Gastroesophageal sphincter (tissue), 4 donors: Measurements from ENCODE around the gene ZSCAN32. TPM values are rescaled to one million over a fixed set of nuclear protein-coding genes. Genes with fewer than 3 reads are reported as not detected.

ENCODE experiments used
- ATAC-seq: fragments of 150-250 bp; one replicate; pipeline ENCODE4 v1.9.1; 2016; ENCODE audit warnings: mild to moderate bottlenecking, moderate library complexity
- H3K27ac ChIP-seq, 4 donors: fragments of 200-600 bp; sonication (generic) in 3 of 4; 1 replicate in 3 of 4; 2 replicates in 1 of 4; pipeline ENCODE4 v1.5.1; 2016 to 2019
- H3K27me3 ChIP-seq: fragments of 200-600 bp; sonication (generic); one replicate; pipeline ENCODE4 v1.5.1; 2019
- H3K36me3 ChIP-seq, 2 donors: fragments of 200-600 bp; sonication (generic); one replicate each; pipeline ENCODE4 v1.5.1; 2019; ENCODE audit warnings: control low read depth in 1 of 2
- H3K4me1 ChIP-seq, 3 donors: fragments of 200-600 bp; sonication (generic); 1 replicate in 2 of 3; 2 replicates in 1 of 3; pipeline ENCODE4 v1.5.1; 2016 to 2019; ENCODE audit warnings: control low read depth in 2 of 3
- H3K4me3 ChIP-seq, 2 donors: fragments of 200-600 bp; sonication (generic); one replicate each; pipeline ENCODE4 v1.5.1; 2019; ENCODE audit warnings: mild to moderate bottlenecking in 1 of 2, moderate library complexity in 1 of 2
- H3K9me3 ChIP-seq, 3 donors: fragments of 200-600 bp; sonication (generic); one replicate each; pipeline ENCODE4 v1.5.1; 2017 to 2019; ENCODE audit warnings: control low read depth in 2 of 3
- CTCF ChIP-seq, 4 experiments: fragments of 200-600 bp in 2 of 4; fragments of 450-650 bp in 2 of 4; sonication (generic) in 1 of 4; IDR thresholded peaks; one replicate each; pipeline ENCODE4 v1.5.1; 2017 to 2019; ENCODE audit warnings: antibody characterized with exemption in 4 of 4, mild to moderate bottlenecking in 2 of 4, moderate library complexity in 2 of 4
- EP300 ChIP-seq: sonication (generic); formaldehyde crosslinking; IDR thresholded peaks from one replicate; pipeline ENCODE4 v1.6.1; 2017; ENCODE audit warnings: antibody characterized with exemption, mild to moderate bottlenecking
- POLR2A ChIP-seq, 2 donors: fragments of 450-650 bp; IDR thresholded peaks; one replicate each; pipeline ENCODE4 v1.6.1; 2017; ENCODE audit warnings: antibody characterized with exemption in 2 of 2, mild to moderate bottlenecking in 2 of 2, moderate library complexity in 1 of 2
- POLR2AphosphoS5 ChIP-seq: sonication (generic); formaldehyde crosslinking; IDR thresholded peaks from one replicate; pipeline ENCODE4 v1.6.1; 2017; ENCODE audit warnings: antibody characterized with exemption
- WGBS, 2 donors: methylation state at CpG; one replicate each; pipeline ENCODE4 v1.1.5; 2018; ENCODE audit warnings: low coverage in 1 of 2; 5-methylcytosine and 5-hydroxymethylcytosine counted together
- total RNA-seq, 4 donors: library from RNA; depleted of rRNA; stranded (reverse); fragments of >200 nt; gene quantifications; one replicate each; pipeline ENCODE4 v1.1.0, GENCODE V29; 2016

ZSCAN32 gene
- total RNA-seq, result 10 to 100 TPM; 11.4 to 25.5 (median 14.0) TPM

GRCh38 chr16:3400779-3401688 lies at the start of gene ZSCAN32, which contains the start of gene ZNF174:
ZSCAN32 (minus strand) TSS chr16:3401004; CDS start chr16:3397557, 3,447 bp downstream.
ZNF174 (plus strand) TSS chr16:3401215; CDS start chr16:3402005, 790 bp downstream.
- H3K27me3 ChIP-seq, result no peaks in the 10 kb centered on the region
- WGBS, 2 donors, result 0% methylated on average over 5 of the region's 95 CpGs; no CpG with 5 or more reads in 1 of the 2 donors
- peak within 1 kb of the TSS; percentile 79 to 80 for H3K4me3 ChIP-seq
- peaks cover 0 to 38% (median 8%) of the 10 kb centered on the region in 3 donors for H3K4me1 ChIP-seq
- H3K36me3 ChIP-seq, result peaks cover 0 to 60% of the 10 kb centered on the region in 2 donors
- TF ChIP-seq POLR2AphosphoS5, result peak; percentile 74
- peak in 2 of 4 experiments; percentile 23 to 32 for TF ChIP-seq CTCF (IDR thresholded peaks at IDR 0.05)
- peak; percentile 36 to 71 for TF ChIP-seq POLR2A (IDR thresholded peaks at IDR 0.05)
- TF ChIP-seq EP300, result no peak
- peaks cover 0 to 54% (median 0%) of the 10 kb centered on the region in 3 donors for H3K9me3 ChIP-seq
- peak within 1 kb of the TSS; percentile 70 to 92 (median 88) for H3K27ac ChIP-seq
- peak; percentile 100 for ATAC-seq

GRCh38 chr16:3444032-3444388 lies 43.2 kb upstream of the ZSCAN32 start:
- H3K4me3 ChIP-seq, result peak overlapping the region; percentile 54 to 62
- peak overlapping the region; percentile 44 to 80 (median 76) for H3K27ac ChIP-seq
- H3K27me3 ChIP-seq, result no peaks in the 10 kb centered on the region
- H3K9me3 ChIP-seq, result peaks cover 0 to 31% (median 0%) of the 10 kb centered on the region in 3 donors
- H3K36me3 ChIP-seq, result peaks cover 0 to 32% of the 10 kb centered on the region in 2 donors
- H3K4me1 ChIP-seq, result peaks cover 0 to 21% (median 0%) of the 10 kb centered on the region in 3 donors
- WGBS, 2 donors, result no CpG with 5 or more reads among the region's 10 CpGs
- ATAC-seq, result peak; percentile 51
- no peak for TF ChIP-seq POLR2AphosphoS5
- no peak for TF ChIP-seq POLR2A (IDR thresholded peaks at IDR 0.05)
- no peak for TF ChIP-seq EP300

GRCh38 chr16:3443108-3444031 lies 42.6 kb upstream of the ZSCAN32 start, which contains the start of the genes NAA60 and ZNF597:
NAA60 (plus strand) TSS chr16:3443680; CDS start chr16:3476228, 32,548 bp downstream.
ZNF597 (minus strand) TSS chr16:3443504; CDS start chr16:3443153, 351 bp downstream.
- peak; percentile 17 for TF ChIP-seq POLR2AphosphoS5
- TF ChIP-seq POLR2A (IDR thresholded peaks at IDR 0.05), result no peak
- TF ChIP-seq CTCF (IDR thresholded peaks at IDR 0.05), result peak in 1 of 4 experiments; percentile 1
- TF ChIP-seq EP300, result no peak
- peak; percentile 99 for ATAC-seq
- peaks cover 0 to 38% (median 0%) of the 10 kb centered on the region in 3 donors for H3K9me3 ChIP-seq
- H3K4me1 ChIP-seq, result peaks cover 0 to 21% (median 0%) of the 10 kb centered on the region in 3 donors
- H3K27me3 ChIP-seq, result no peaks in the 10 kb centered on the region
- H3K27ac ChIP-seq, result peak within 1 kb of the TSS; percentile 44 to 80 (median 76)
- peak within 1 kb of the TSS; percentile 54 to 62 for H3K4me3 ChIP-seq
- WGBS, 2 donors, result 35 to 41% methylated on average over 12 to 24 of the region's 61 CpGs
- peaks cover 0 to 32% of the 10 kb centered on the region in 2 donors for H3K36me3 ChIP-seq

- ATAC-seq, result no peak
- TF ChIP-seq POLR2A (IDR thresholded peaks at IDR 0.05), result no peak
- no peak for TF ChIP-seq CTCF (IDR thresholded peaks at IDR 0.05)
- no peak for TF ChIP-seq POLR2AphosphoS5
- no peak for TF ChIP-seq EP300
- Histone ChIP-seq H3K27ac (no peak overlapping the region), H3K36me3 (peaks cover 0 to 53% of the 10 kb centered on the region in 2 donors), H3K4me1 (peaks cover 0 to 18% (median 0%) of the 10 kb centered on the region in 3 donors), H3K9me3 (peaks cover 0 to 39% (median 0%) of the 10 kb centered on the region in 3 donors), H3K27me3 (peaks cover 5% of the 10 kb centered on the region), H3K4me3 (no peak overlapping the region)
- 83 to 93% methylated on average over 3 to 4 of the region's 4 CpGs for WGBS, 2 donors
Observed at GRCh38 chr16:3439637-3440036, 38.8 kb upstream of the ZSCAN32 start.
